HL-60 (cell line): Measurements from ENCODE around the gene ZNF786.

ENCODE experiments used
- DNase-seq, 2 experiments: peaks; one replicate each; pipeline ENCODE4 v3.0.0-alpha.2; 2010 to 2020; ENCODE audit warnings: low read depth in 1 of 2, low spot score in 1 of 2
- H3K27ac ChIP-seq: fragments of 250-450 bp; sonication (Bioruptor Pico); replicated peaks from 2 replicates; pipeline ENCODE4 v1.5.1; 2020; ENCODE audit warnings: mild to moderate bottlenecking, moderate library complexity
- H3K27me3 ChIP-seq: fragments of 250-450 bp; sonication (Bioruptor Pico); 2 replicates; pipeline ENCODE4 v1.5.1; 2021; ENCODE audit warnings: mild to moderate bottlenecking, moderate library complexity; ENCODE audit not compliant: insufficient read depth, poor library complexity, severe bottlenecking
- H3K4me3 ChIP-seq: replicated peaks from 2 replicates; pipeline ENCODE4 v1.5.1; 2011; ENCODE audit warnings: mild to moderate bottlenecking, control low read depth, low read length; ENCODE audit not compliant: insufficient read depth
- CTCF ChIP-seq: IDR thresholded peaks from one replicate; pipeline ENCODE4 v1.5.1; 2011; ENCODE audit warnings: low read length, control low read depth, inconsistent platforms; ENCODE audit not compliant: insufficient read depth
- GABPA ChIP-seq: IDR thresholded peaks from 2 replicates; pipeline ENCODE4 v1.6.1; 2012; ENCODE audit warnings: low read depth
- POLR2AphosphoS5 ChIP-seq: IDR thresholded peaks from 2 replicates; pipeline ENCODE4 v1.6.1; 2012; ENCODE audit warnings: low read depth
- SPI1 ChIP-seq: IDR thresholded peaks from 2 replicates; pipeline ENCODE4 v1.6.1; 2012; ENCODE audit warnings: low read depth, mild to moderate bottlenecking, borderline replicate concordance
- TF ChIP-seq, protein P1 (sequence below): IDR thresholded peaks from 2 replicates; pipeline ENCODE4 v1.6.1; 2012; ENCODE audit warnings: low read depth; ENCODE audit not compliant: insufficient replicate concordance

The ZNF786 gene

DNA sequence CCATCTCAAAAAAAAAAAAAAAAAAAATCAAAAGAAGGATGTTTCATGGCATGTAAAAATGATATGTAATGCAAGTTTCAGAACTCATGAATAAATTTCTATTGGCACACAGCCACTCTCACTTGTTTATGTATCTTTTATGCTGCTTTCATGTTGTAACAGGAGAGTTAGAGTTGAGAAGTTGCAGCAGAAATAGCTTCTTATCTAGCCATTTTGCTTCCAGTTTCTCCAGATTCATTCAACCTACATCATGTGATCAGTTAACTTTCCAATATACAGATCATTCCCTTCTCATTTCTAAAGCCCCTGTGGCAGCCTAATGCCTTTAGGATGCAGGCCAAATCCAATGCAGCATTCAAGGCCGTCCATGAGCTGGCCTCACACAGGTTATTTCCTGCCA is 30.4 kb downstream of the ZNF786 start:
- Histone ChIP-seq H3K27ac (no peak overlapping the region), H3K4me3 (no peak overlapping the region), H3K27me3 (no peaks in the 10 kb centered on the region)
- no peak for DNase-seq
- TF ChIP-seq GABPA (no peak), SPI1 (no peak), POLR2AphosphoS5 (no peak)

- DNase-seq = no peak
- no peaks in the 10 kb centered on the region for H3K27me3 ChIP-seq
- no peak overlapping the region for H3K4me3 ChIP-seq
- no peak for TF ChIP-seq GABPA
- TF ChIP-seq CTCF = no peak
- TF ChIP-seq POLR2AphosphoS5 = no peak
- TF ChIP-seq, protein P1, sequence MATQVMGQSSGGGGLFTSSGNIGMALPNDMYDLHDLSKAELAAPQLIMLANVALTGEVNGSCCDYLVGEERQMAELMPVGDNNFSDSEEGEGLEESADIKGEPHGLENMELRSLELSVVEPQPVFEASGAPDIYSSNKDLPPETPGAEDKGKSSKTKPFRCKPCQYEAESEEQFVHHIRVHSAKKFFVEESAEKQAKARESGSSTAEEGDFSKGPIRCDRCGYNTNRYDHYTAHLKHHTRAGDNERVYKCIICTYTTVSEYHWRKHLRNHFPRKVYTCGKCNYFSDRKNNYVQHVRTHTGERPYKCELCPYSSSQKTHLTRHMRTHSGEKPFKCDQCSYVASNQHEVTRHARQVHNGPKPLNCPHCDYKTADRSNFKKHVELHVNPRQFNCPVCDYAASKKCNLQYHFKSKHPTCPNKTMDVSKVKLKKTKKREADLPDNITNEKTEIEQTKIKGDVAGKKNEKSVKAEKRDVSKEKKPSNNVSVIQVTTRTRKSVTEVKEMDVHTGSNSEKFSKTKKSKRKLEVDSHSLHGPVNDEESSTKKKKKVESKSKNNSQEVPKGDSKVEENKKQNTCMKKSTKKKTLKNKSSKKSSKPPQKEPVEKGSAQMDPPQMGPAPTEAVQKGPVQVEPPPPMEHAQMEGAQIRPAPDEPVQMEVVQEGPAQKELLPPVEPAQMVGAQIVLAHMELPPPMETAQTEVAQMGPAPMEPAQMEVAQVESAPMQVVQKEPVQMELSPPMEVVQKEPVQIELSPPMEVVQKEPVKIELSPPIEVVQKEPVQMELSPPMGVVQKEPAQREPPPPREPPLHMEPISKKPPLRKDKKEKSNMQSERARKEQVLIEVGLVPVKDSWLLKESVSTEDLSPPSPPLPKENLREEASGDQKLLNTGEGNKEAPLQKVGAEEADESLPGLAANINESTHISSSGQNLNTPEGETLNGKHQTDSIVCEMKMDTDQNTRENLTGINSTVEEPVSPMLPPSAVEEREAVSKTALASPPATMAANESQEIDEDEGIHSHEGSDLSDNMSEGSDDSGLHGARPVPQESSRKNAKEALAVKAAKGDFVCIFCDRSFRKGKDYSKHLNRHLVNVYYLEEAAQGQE = no peak
- no peak for TF ChIP-seq SPI1
- H3K27ac ChIP-seq = no peak overlapping the region
Observed at GRCh38 chr7:149053885-149054284, 36.6 kb downstream of the ZNF786 start.

GRCh38 chr7:149053384-149053783 is 37.1 kb downstream of the ZNF786 start:
- Histone ChIP-seq H3K27me3 (no peaks in the 10 kb centered on the region), H3K4me3 (no peak overlapping the region), H3K27ac (no peak overlapping the region)
- no peak for DNase-seq
- TF ChIP-seq, protein P1 = no peak
- TF ChIP-seq SPI1 = no peak
- TF ChIP-seq GABPA = no peak
- TF ChIP-seq POLR2AphosphoS5 = no peak
- no peak for TF ChIP-seq CTCF

GRCh38 chr7:149050941-149051340 is 39.6 kb downstream of the ZNF786 start:
- Histone ChIP-seq H3K27ac (no peak overlapping the region), H3K4me3 (no peak overlapping the region), H3K27me3 (no peaks in the 10 kb centered on the region)
- no peak for DNase-seq
- TF ChIP-seq GABPA (no peak), CTCF (no peak), SPI1 (no peak), POLR2AphosphoS5 (no peak)
- TF ChIP-seq, protein P1 = no peak
